Dedifferentiated amniotic fluid mesenchymal stem cell (primary cell): Measurements from ENCODE around the gene CHD5.
"Not testable (repeated sequence)": the region's sequence is repeated elsewhere in the genome, so short reads cannot be mapped to it uniquely, and the experiment has no call there.

Experiments
- DNase-seq: peaks from one replicate; pipeline ENCODE4 v3.0.0-alpha.2; 2016; ENCODE audit errors: extremely low spot score

Gene CHD5

DNA sequence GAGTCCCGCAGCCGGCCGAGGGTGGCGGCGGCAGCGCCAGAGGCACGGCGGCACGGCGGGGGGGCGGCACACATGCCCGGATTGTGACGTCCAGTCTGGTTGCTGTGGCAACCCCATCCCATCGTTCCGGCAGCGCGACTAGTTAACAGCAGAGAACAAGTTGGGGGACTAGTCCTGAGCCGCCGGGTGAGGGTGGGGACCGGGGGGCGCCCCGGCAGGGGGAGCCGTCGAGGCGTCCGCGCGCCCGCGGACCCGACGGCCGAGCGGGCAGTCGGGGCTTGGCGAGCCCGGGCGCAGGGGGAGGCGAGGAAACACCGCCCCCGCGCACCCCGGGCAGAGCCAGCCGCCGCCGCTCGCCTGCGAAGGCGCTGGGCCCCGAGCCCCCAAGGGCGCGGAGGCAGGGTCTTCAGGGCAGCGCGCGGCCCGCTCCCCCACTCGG lies at the start of gene CHD5:
Gene CHD5 (minus strand): TSS at position 54 of the 439 bp plus-strand sequence. CDS start 298 bp downstream, outside the sequence.
- DNase-seq, result no peak

DNA sequence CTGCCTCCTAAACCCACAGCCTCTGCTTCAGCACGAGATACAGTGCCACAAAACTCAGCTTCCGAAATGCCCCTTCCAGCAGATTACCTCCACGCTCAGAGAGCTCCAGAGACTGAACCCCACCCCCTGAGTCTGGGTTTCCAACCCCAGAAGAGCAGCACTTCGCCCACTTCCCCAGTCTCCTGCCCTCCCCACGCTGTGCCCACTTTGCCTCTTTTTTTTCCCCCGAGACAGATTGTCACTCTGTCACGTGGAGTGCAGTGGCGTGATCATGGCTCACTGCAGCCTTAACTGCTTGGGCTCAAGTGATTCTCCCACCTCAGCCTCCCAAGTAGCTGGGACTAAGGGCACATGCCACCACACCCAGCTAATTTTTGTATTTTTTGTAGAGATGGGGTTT lies 45.5 kb upstream of the CHD5 start:
- no peak for DNase-seq

DNA sequence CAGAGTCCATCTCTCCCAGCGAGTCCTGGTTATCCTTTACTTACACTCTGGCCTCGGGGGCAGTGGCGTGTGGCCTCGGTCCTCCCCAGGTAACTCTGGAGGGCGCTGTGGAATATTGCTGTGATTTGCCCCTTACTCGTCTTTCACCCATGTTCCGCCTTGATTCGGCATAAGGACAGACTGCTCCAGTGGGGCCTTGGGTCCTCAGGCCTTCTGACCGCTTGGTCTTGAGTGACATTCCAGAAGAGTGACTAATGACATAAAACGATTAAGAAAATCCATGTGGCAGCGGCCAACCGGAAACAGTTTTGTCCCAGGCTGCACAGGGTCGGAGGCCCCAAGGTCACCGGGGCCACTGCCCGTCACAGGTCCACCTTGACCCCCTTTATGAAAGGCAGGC lies 44.6 kb upstream of the CHD5 start:
- DNase-seq, result no peak

DNA sequence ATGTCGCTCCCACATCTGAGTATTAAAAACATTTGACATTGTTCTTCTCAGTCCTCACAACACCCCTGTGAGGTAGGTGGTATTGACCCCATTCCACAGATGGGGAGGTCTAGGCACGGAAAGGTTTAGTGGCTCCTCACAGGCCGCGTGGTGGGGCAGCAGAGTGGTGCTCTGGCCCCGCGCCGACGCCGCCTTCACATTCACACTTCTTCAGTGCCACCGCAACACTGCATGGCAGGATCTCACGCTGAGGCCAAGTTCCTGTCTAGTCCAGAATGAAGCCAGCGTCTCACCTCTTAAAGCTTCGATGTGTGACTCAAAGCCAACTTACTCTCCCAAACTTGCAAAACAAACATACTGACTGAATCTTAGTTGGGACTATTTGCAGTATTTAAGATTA lies 43.5 kb upstream of the CHD5 start:
- no peak for DNase-seq

DNA sequence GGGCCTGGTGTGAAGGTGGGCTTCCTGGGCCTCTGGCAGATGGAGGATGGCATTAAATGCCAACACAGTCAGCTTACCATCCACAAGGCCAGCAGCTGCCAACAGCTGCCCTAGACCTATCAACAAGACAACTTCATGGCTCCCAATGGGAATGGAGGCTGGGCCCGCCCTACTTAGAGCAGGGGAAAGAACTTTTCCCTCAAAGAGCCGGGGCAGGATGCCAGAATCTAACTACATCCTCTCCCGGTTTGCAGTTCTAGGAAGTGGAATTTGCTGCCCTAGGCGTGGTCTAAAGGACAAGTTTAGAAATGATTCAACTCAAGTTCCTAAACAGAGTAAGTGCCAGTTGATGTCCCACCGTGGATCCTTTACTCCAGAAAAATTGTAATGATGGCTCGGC lies 42.5 kb upstream of the CHD5 start:
- DNase-seq, result no peak

DNA sequence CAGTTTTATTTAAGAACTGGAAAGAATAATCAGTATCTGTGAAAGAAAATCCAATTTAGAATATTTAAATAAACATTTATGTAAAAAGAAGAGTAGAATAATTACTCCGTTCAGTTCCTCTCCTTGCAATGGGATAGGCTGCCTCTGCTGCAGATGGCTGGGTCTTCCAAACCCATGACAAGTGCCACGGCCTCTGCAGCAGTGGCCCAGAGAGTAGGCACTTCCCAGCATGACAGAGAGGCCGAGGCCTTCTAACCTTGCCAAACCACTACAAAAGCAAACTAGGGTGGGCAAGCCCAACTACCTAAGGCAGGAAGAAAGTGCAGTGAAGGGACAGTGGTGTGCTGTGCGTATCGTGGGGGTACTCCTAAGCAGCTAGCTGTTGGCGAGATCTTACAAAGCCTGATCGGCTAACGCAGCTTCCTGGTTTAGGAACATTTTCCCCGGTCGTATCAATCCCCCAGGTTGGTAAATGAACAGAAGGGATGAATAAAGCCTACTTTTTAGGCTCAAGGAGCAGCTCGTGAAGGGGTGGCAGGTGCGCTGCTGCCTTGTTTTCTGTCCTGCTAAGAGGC lies 41.2 kb upstream of the CHD5 start:
- no peak for DNase-seq

DNA sequence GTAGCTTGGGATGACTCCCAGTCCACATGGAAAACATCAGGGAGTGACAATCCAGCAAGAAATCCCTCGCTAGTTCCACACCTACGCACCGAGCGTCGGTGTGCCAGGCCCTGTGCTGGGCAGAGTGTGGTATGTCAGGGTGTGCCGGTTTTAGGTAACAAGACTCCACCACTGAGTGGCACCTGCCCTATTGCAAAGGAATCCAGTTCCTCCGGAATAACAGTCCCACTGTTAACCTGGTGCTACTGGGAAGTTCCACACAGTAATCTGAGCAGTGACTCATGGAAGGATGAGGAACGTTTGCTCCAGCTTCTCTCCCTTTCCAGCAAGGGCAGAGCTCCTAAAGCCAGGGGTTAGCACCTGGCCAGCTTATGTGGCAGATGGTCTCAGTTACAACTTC lies 40.1 kb upstream of the CHD5 start:
- no peak for DNase-seq

DNA sequence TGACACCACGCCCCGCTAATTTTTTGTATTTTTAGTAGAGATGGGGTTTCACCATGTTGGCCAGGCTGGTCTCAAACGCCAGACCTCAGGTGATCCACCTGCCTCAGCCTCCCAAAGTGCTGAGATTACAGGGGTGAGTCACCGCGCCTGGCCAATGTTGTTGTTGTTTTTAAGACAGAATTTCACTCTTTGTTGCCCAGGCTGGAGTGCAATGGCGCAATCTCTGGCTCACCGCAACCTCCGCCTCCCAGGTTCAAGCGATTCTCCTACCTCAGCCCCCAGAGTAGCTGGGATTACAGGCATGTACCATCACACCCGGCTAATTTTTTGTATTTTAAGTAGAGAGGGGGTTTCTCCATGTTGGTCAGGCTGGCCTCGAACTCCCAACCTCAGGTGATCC lies 39.5 kb upstream of the CHD5 start:
- DNase-seq, result not testable (repeated sequence)

DNA sequence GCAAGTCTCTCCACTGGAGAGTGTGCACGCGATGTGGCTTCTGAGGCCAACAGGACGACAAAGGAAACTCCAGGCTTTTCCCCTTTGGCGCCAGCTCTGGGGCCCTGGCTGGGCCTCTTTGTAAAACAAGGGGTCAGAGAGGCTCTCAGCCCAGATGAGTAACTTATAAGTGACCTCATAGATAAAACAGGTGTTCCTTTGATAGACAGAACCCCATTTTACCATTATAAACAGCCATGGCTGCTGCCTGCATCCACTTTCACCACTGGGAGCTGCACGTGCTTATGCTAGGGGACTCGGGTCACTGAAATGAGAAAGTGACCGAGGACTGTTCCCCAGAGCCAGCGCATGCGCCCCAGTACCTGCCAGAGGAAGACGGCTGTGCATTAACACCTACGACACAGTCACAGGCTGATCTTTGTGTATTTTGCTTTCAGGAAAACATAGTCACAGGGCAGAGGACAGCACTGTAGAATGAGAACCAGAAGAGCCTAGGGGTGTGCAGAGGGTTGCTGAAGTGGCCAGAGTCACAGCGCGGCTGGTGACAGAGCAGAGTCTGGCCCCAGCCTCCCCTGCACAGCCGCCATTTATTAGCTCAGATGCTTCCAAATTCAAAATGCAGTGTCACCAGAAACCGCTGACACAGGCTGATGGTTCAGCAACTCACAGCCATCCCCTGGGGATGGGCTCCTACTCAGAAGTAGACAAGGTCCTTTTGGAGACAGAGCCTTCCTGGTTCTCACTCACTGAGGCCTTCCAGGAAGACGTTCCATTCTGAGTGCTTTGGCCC lies 38.4 kb upstream of the CHD5 start:
- no peak for DNase-seq

DNA sequence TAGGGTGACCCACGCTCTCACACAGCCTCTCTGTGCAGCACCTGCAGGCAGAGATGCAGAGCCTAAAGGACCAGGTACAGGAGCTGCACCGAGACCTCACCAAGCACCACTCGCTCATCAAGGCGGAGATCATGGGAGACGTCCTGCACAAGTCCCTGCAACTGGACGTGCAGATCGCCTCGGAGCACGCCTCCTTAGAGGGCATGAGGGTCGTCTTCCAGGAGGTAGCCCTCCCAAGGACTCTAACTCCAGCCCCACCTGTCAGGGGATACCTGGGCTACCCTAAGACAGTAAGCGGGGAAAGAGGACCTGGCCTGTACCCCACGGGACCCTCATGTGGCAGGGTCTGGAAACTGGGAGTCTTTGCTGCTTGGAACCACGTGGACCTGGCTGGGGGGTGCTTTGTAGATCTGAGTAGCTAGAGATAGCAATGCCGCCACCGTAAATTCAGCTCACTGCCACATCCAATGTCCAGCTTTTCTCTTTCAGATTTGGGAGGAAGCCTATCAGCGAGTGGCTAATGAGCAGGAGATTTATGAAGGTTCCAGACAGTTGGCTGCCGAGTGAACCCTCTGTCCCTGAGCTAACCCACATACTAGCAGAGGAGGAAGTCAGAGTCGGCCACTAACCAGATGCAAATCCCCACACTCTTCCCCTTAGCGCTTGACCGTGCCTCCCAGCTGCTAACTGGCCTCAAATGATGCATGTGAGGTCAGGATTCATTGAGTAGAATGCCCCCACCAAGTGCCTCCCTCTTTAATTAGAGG lies 32.3 kb upstream of the CHD5 start:
- DNase-seq, result no peak

DNA sequence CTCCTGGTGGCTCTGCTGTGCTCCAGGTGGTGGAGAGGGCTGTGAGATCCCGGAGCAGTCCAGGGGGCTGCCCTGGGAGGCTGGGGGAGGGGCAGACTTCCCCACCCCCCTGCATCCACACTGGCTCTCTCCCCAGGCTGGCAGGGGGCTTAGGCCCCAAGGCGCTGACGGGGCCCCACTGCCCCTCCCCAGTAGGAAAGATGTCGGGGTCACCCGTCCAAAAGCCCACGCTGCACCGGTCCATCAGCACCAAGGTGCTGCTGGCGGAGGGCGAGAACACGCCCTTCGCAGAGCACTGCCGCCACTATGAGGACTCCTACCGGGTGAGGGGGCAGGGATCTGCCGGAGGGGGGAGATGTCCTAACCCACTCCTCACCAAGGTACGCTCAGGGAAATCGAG lies 31.6 kb upstream of the CHD5 start:
- no peak for DNase-seq

DNA sequence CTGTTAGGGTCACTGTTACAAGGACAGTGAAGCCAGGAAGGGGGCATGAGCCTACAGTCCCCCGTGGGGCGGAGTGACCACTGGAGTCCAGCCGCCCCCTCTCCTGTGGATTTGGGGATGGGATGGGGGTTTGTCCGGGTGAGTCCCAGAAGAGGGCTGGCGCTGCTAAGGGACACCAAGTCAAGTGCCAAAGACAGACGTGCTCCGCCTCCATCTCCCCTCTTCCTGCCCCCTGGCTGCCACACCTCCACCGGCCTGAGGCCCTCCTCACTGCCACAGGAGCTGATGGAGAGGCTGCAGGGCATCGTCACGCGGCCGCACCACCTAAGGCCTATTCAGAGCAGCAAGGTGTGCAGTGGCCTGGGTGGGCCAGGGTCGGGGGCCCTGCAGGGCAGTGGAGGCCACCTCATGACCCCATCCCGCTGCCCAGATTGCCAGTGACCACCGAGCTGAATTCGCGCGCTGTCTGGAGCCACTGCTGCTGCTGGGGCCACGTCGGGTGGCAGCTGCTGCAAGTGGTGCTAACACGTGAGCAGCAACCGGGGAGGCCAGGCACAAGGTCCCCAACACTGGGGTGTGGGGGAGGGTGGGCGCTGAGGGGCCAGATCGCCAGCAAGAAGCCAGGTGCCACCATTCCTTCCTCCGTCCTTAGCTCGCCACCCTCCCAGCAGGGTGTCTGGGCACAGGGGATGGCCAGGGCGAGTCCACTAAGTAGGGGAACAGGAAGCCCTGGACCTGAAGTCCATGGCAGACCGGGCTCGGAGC lies 30.7 kb upstream of the CHD5 start:
- DNase-seq, result no peak

DNA sequence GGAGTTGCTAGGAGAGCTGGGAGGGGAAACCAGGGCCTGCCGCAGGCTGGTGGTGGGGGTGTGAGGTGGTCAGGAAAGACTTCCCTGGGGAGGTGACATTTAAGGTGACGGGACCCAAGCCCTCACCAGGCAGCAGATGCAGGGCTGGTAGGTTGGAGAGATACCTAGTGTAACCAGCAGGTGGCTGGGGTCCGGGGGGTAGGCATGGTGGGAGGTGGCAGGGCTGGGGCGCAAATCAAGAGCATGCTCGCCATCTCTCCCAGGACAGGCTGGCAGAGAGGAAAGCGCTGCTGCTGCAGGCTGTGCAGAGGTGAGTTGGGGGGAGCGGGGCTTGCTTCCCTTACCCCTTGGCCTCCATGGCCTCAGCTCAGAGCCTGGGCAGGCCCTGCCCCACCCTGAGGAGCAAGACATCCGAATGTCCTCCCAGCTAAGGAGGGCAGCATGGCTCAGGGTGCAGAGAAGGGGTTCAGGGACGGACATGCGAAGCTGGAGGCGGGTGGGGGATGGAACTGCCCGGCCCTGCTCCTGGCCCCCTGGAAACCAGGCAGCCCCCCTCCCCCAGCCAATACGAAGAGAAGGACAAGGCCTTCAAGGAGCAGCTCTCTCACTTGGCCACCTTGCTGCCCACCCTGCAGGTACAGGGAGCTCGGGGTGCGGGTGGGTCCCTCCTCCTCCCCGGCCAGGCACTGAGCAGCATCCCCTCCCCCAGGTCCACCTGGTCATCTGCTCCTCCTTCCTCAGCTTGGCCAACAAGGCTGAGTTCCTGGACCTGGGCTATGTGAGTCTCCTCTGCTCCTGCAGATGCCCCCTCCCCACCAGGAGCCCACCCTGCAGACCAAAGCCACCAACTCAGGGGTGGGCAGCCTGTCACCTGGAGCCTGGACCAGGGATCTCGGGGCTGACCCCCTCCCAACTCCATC lies 29.8 kb upstream of the CHD5 start:
- no peak for DNase-seq

DNA sequence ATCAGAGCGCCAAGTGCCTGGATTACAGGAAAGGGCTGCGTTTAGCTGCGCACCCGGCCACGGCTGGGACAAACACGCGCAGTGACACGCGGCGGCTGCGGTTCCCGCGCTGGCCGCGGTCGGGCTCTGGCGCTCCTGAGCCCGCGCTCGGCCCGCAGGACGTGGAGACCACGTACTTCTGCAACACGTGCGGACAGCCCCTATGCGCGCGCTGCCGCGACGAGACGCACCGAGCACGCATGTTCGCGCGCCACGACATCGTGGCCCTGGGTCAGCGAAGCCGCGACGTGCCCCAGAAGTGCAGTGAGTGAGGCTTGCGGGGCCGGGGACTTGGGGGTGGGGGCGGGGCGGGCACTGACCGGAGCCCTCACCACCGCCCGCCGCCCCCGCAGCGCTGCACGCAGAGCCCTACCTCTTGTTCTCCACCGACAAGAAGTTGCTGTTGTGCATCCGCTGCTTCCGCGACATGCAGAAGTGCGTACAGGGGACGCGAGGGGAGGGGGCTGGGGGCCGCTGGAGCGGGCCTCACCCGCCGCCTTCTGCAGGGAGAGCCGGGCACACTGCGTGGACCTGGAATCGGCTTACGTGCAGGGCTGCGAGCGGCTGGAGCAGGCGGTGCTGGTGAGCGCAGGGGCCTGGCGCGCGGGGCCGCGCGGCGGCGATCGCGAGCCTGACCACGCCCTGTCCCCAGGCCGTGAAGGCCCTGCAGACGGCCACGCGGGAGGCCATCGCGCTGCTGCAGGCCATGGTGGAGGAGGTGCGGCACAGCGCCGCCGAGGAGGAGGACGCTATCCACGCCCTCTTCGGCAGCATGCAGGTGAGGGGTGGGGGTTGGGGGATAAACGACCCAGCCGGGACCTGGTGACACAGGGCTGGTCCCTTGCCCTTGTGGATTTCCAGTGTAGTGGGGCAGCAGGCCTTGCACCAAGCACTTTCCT lies 28.9 kb upstream of the CHD5 start:
- no peak for DNase-seq

DNA sequence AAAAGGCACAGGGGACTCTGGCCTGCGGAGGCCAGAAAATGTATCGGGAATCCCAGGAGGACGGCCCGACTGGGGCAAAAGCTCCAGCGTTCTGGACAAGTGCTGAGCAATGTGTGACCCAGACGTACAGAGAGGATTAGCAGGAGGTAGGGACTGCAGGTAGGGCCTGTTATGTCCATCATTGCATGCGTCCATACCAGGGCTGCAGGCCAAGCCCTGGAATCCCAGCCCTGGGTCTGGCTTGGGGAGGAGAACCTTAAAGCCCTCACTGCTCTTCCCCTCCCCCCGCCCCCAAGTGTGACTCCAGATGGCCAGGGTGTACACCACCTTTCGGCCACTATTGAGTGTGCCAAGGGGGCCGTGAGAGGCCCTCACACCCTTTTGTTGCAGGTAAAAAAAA lies 27.8 kb upstream of the CHD5 start:
- no peak for DNase-seq

DNA sequence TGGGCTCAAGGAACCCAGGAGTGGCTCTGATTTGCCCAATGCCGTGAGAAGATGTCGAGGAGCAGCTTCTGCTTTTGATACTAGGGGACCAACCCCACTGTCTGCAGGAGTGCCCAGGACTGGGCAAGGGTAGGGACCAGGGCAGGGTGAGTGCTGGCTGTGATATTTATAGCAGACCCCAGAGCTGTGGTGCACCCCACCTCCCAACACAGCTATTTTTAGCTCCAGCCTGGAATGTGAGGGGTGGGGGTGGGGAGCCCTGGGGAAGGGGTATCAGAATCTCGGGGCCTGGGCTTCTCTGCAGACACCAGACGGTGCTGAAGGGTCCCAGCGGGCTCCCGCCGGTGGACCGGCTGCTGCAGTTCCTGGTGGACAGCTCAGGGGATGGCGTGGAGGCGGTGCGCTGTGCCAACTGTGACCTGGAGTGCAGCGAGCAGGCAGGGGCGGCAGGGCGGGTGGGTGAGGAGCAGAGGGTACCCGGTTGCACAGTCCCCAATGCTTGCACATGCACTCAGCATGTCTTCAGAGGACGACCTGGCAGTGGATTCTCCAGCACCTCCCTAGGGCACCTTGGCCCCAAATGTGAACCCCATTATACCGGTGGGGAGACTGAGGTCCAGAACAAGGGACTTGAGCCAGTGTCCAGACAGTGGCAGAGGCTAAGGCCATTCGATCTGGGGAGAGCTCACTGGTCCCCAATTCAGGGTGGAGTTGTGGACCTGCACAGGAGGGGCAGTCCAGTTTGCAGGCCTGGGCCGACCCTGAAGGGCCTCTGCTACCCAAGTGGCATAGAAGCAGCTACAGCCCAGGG lies 27.2 kb upstream of the CHD5 start:
- DNase-seq, result no peak

DNA sequence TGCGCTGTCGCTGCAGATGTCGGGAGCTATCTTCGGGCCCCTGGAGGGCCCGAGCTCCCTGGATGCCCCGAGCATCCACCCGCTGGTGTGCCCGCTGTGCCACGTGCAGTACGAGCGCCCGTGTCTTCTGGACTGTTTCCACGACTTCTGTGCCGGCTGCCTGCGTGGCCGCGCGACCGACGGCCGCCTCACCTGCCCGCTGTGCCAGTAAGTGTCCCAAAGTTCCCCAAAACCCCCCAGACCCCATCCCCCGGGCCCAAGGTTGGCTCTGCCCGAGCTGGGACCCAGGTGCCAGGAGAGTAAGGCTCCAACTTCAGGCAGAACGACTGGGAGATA lies 26.4 kb upstream of the CHD5 start:
- no peak for DNase-seq

DNA sequence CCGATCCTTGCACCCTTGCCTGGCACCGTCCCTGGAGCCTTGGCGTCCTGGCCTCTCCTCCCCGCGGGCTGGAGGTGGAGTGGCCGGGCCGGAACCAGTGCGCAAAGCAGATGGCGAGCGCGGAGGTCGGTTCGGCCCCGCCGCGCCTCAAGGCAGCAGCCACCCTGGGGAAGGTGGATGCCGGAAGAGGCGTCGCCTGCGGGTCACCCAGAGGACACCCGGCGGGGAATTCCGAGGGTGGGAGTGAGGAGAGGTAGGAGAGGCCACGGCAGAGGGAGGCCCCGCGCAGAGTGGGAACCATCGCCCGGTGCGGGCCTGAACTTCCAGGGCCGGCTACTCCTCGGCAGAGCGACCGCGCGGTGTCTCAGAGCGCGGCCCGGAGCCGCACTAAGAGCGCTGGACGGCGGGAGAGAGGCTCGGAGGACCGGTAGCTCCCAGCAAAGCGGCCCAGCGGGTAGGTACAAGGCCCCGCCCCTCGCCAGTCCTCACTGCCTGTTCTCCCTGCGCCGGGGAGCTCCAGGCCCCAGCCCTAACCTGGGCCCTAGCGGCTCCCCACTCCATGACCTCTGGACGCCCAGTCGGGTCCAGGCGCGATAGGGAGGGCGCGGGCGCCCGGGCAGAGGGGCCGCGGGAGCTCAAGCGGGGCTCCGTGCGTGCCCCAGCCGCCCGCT lies 25.9 kb upstream of the CHD5 start, which contains the start of gene RNF207:
Gene RNF207 (plus strand): TSS at position 271 of the 671 bp plus-strand sequence. CDS start 417 bp downstream, outside the sequence.
- peak; percentile 36 for DNase-seq
